ENCODE measurements around the gene FFAR3. TPM values are rescaled to one million over a fixed set of nuclear protein-coding genes. Genes with fewer than 3 reads are reported as not detected.

FFAR3 gene
- total and polyA plus RNA-seq, 8 donors = 0.09 to 1.6 (median 0.30) TPM; not detected in 2

DNA sequence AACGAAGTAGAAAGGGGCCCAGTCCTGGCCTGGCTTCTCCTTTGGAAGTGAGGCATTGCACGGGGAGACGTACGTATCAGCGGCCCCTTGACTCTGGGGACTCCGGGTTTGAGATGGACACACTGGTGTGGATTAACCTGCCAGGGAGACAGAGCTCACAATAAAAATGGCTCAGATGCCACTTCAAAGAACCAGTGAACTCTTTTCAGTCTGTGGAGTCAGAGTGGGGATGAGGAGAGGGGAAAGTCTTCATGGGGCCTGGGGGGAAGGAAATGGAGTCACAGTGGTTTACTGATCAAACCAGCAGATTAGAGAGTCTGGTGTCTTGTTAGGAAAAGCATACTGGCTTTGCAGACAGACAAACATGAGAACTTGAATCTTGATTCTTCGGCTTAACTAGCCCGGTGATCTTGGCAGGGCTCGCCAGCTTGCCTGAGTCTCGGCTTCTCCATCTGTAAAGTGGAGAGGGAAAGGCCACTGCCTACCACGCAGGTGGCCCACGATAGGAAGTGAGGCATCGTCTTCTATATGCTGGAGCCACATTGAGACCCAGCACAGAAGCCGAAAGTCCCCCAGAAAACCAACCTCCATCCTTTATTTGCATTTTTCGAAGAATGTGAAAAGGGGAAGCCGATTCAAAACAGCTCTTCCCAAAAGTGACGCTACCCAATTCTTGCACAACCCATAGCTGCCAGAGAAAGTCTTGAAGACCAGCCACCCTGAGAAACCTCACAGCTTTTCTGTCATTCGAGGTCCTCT, 10.9 kb upstream of the FFAR3 start, which contains the start of gene FFAR1:
TSS of gene FFAR1 (plus strand) at position 732 of the 759 bp plus-strand sequence. CDS start 3,650 bp downstream, outside the sequence.
- ATAC-seq (peak; percentile 35), DNase-seq (no peak)
- H3K4me3 ChIP-seq = no peak within 1 kb of the TSS
- TF ChIP-seq, protein P1, sequence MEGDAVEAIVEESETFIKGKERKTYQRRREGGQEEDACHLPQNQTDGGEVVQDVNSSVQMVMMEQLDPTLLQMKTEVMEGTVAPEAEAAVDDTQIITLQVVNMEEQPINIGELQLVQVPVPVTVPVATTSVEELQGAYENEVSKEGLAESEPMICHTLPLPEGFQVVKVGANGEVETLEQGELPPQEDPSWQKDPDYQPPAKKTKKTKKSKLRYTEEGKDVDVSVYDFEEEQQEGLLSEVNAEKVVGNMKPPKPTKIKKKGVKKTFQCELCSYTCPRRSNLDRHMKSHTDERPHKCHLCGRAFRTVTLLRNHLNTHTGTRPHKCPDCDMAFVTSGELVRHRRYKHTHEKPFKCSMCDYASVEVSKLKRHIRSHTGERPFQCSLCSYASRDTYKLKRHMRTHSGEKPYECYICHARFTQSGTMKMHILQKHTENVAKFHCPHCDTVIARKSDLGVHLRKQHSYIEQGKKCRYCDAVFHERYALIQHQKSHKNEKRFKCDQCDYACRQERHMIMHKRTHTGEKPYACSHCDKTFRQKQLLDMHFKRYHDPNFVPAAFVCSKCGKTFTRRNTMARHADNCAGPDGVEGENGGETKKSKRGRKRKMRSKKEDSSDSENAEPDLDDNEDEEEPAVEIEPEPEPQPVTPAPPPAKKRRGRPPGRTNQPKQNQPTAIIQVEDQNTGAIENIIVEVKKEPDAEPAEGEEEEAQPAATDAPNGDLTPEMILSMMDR (IDR thresholded peaks at IDR 0.05) = no peak
- peak within 1 kb of the TSS in 1 of 2 donors; percentile 91 for H3K27ac ChIP-seq
- no peaks in the 10 kb centered on the region for H3K9me3 ChIP-seq
- no peaks in the 10 kb centered on the region for H3K36me3 ChIP-seq
- peaks cover 0 to 42% of the 10 kb centered on the region in 2 donors for H3K4me1 ChIP-seq
- intact Hi-C loops (cut with DNase I) = no loop called here
- peaks cover 0 to 36% of the 10 kb centered on the region in 2 donors for H3K27me3 ChIP-seq

DNA sequence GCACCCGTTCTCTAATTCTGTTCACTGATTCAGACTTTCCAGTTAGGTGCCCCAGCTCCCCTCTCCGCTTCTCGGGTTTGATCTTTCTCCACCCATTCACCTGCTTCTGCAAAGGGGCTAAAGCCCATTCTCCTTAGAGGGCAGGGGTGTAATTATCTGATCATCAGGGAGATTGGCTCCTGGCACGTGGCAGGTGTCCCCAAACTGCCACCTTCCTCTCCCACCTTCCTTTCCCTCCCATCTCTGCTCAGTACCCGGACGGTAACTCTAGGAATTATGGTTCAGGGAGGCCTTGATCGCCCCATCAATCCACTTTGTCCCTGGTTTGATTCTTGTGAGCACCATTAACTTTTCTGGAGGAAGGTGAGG, 10.3 kb upstream of the FFAR3 start:
- DNase-seq = peak in 1 of 4 donors; percentile 6
- TF ChIP-seq, protein P1 (IDR thresholded peaks at IDR 0.05) = no peak
- intact Hi-C loops (cut with DNase I) = no loop called here
- H3K27me3 ChIP-seq = peaks cover 0 to 36% of the 10 kb centered on the region in 2 donors
- no peak overlapping the region for H3K4me3 ChIP-seq
- H3K9me3 ChIP-seq = no peaks in the 10 kb centered on the region
- peak overlapping the region in 1 of 2 donors; percentile 91 for H3K27ac ChIP-seq
- H3K4me1 ChIP-seq = peaks cover 0 to 48% of the 10 kb centered on the region in 2 donors
- H3K36me3 ChIP-seq = no peaks in the 10 kb centered on the region
- ATAC-seq = no peak

DNA sequence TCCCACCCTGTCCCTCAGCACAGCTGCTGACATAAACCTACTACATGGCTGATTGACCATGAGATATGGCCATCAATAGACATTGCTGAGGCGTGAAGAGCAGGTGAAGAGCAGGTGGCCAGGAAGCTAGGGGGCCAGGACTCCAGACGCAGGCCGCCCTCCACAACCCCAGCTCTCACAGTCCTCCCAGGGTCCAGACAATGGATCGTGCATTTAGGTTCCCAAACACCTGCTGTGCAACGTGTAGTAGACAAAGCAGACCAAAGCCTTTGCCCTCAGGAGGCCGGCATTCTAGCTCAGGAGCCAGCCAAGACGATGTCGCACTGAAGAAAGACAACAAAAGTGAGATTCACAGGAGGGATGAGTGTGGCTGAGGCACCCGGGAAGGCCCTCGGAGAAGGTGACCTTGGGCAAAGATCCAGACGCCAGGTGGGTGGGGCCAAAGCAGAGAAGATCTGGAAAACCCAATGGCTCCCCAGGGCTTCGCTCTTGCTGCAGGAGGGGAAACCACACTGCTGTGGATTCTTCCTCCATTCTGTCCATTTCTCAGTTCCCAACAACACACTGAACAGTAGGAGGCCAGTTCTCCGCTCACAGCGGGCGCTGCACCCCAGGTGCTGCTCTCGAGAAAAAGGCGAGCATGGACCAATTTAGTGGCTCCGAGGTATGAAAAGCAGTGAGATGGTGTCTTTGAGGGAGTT, 9.2 kb upstream of the FFAR3 start:
- TF ChIP-seq, protein P1 (IDR thresholded peaks at IDR 0.05) = no peak
- peak in 1 of 4 donors; percentile 47 for DNase-seq
- intact Hi-C loops (cut with DNase I) = no loop called here
- H3K36me3 ChIP-seq = no peaks in the 10 kb centered on the region
- H3K4me1 ChIP-seq = peaks cover 0 to 59% of the 10 kb centered on the region in 2 donors
- no peaks in the 10 kb centered on the region for H3K9me3 ChIP-seq
- H3K4me3 ChIP-seq = no peak overlapping the region
- no peak for ATAC-seq
- H3K27me3 ChIP-seq = peaks cover 0 to 36% of the 10 kb centered on the region in 2 donors
- no peak overlapping the region for H3K27ac ChIP-seq

DNA sequence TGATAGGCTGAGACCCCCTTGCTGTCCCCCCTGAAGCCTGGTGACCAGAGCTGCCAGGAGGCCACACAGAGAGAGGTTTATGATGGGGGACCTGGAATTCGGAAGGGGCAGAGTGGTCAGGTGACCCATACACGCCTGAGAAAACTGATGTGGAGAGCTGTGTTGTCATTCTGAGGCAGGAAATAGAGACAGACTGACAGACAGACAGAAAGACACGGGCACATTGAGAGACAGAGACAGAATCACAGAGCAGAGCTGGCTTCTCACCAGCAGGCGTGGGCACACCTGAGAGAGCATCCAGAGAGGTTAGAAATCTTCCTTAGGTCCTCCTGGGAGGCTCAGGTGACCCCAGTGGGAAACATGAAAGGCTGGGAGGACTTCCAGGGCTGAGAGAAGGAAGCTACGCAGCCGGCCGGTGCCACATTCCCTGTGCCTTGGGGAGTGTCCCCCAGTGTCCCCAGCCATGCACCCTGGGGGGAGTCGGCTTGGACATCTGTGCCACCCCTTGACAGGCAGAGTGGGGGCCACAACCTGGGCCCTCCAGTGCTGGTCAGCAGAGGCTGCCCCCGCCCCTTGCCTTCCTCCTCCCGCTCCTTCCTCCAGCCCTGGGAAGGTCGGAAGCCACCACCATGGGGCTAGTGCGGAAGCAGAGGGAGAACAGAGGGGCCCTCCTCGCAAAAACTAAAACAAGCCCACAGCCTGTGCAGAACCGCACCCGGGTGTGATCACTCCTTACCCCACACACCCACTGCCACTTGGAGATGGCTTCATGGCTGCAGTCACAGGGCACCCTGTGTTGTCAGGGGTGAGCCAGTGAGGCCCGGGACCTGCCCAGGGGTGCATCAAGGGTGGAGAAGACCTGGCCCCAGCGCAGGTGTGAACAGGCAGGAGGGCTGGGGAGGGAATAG, 8.4 kb upstream of the FFAR3 start:
- no peaks in the 10 kb centered on the region for H3K9me3 ChIP-seq
- TF ChIP-seq, protein P1 (IDR thresholded peaks at IDR 0.05) = no peak
- no peaks in the 10 kb centered on the region for H3K36me3 ChIP-seq
- no peak overlapping the region for H3K4me3 ChIP-seq
- DNase-seq (peak in 1 of 4 donors; percentile 63), ATAC-seq (no peak)
- intact Hi-C loops (cut with DNase I) = loop anchor here in 1 of 2 donors (10.0 kb wide), 2 partner anchors 115 to 145 kb away; partner anchors contain the start of gene KRTDAP
- H3K27ac ChIP-seq = no peak overlapping the region
- peaks cover 0 to 60% of the 10 kb centered on the region in 2 donors for H3K4me1 ChIP-seq
- peaks cover 0 to 35% of the 10 kb centered on the region in 2 donors for H3K27me3 ChIP-seq
